Peyer's patch (tissue), 4 donors: Measurements from ENCODE around the gene F12. TPM values are rescaled to one million over a fixed set of nuclear protein-coding genes. Genes with fewer than 3 reads are reported as not detected.
A peak's percentile ranks its signal among the peaks of the same experiment; 100 is the strongest.

Experiments used
- DNase-seq, 3 donors: peaks; one replicate each; pipeline ENCODE4 v3.0.0-alpha.2; 2017 to 2019
- H3K27ac ChIP-seq, 4 donors: fragments of 200-600 bp; sonication (generic); one replicate each; pipeline ENCODE4 v1.5.1; 2016 to 2019
- H3K27me3 ChIP-seq, 2 donors: fragments of 200-600 bp; sonication (generic); one replicate each; pipeline ENCODE4 v1.5.1; 2019
- H3K36me3 ChIP-seq, 3 donors: fragments of 200-600 bp; sonication (generic); one replicate each; pipeline ENCODE4 v1.5.1; 2016 to 2019
- H3K4me1 ChIP-seq, 4 donors: fragments of 200-600 bp; sonication (generic); one replicate each; pipeline ENCODE4 v1.5.1; 2016 to 2019
- H3K4me3 ChIP-seq, 4 donors: fragments of 200-600 bp; sonication (generic); 1 replicate in 3 of 4; 2 replicates in 1 of 4; pipeline ENCODE4 v1.5.1; 2016 to 2019; ENCODE audit warnings: mild to moderate bottlenecking in 1 of 4
- H3K9me3 ChIP-seq, 4 donors: fragments of 200-600 bp; sonication (generic); one replicate each; pipeline ENCODE4 v1.5.1; 2016 to 2019; ENCODE audit warnings: mild to moderate bottlenecking in 1 of 4
- POLR2A ChIP-seq, 2 donors: fragments of 450-650 bp; IDR thresholded peaks; one replicate each; pipeline ENCODE4 v1.5.1; 2017; ENCODE audit warnings: antibody characterized with exemption in 2 of 2, mild to moderate bottlenecking in 2 of 2, moderate library complexity in 2 of 2
- total RNA-seq, 4 donors: library from RNA; depleted of rRNA; stranded (reverse); fragments of >200 nt; gene quantifications; one replicate each; pipeline ENCODE4 v1.1.0, GENCODE V29; 2016
- TF ChIP-seq, protein P1 (sequence below), 6 experiments: fragments of 450-650 bp in 4 of 6; fragments of 200-600 bp in 2 of 6; sonication (generic) in 1 of 6; IDR thresholded peaks; one replicate each; pipeline ENCODE4 v1.5.1; 2017 to 2019; ENCODE audit warnings: antibody characterized with exemption in 6 of 6, mild to moderate bottlenecking in 3 of 6, moderate library complexity in 1 of 6

The F12 gene
- total RNA-seq, 4 donors from 2014 or later = 1.7 to 22.2 (median 7.8) TPM

GRCh38 chr5:177447611-177448243, 38.4 kb upstream of the F12 start:
- H3K4me1 ChIP-seq = peaks cover 4 to 23% (median 18%) of the 10 kb centered on the region in 4 donors
- no peaks in the 10 kb centered on the region for H3K27me3 ChIP-seq
- no peaks in the 10 kb centered on the region for H3K9me3 ChIP-seq
- peak overlapping the region in 2 of 4 donors; percentile 54 to 83 for H3K27ac ChIP-seq
- peak in 1 of 3 donors; percentile 72 for DNase-seq
- no peak for TF ChIP-seq POLR2A (IDR thresholded peaks at IDR 0.05)
- TF ChIP-seq, protein P1, sequence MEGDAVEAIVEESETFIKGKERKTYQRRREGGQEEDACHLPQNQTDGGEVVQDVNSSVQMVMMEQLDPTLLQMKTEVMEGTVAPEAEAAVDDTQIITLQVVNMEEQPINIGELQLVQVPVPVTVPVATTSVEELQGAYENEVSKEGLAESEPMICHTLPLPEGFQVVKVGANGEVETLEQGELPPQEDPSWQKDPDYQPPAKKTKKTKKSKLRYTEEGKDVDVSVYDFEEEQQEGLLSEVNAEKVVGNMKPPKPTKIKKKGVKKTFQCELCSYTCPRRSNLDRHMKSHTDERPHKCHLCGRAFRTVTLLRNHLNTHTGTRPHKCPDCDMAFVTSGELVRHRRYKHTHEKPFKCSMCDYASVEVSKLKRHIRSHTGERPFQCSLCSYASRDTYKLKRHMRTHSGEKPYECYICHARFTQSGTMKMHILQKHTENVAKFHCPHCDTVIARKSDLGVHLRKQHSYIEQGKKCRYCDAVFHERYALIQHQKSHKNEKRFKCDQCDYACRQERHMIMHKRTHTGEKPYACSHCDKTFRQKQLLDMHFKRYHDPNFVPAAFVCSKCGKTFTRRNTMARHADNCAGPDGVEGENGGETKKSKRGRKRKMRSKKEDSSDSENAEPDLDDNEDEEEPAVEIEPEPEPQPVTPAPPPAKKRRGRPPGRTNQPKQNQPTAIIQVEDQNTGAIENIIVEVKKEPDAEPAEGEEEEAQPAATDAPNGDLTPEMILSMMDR (IDR thresholded peaks at IDR 0.05) = peak in 1 of 6 experiments; percentile 7
- H3K36me3 ChIP-seq = no peaks in the 10 kb centered on the region
- H3K4me3 ChIP-seq = peak overlapping the region in 3 of 4 donors; percentile 74 to 87 (median 77)

- DNase-seq = peak in 2 of 3 donors; percentile 66 to 77
- Histone ChIP-seq H3K36me3 (peaks cover 0 to 4% (median 0%) of the 10 kb centered on the region in 3 donors), H3K4me1 (peaks cover 4 to 23% (median 18%) of the 10 kb centered on the region in 4 donors), H3K9me3 (no peaks in the 10 kb centered on the region), H3K27ac (peak overlapping the region; percentile 40 to 83 (median 58)), H3K27me3 (no peaks in the 10 kb centered on the region), H3K4me3 (peak overlapping the region; percentile 48 to 87 (median 76))
- TF ChIP-seq, protein P1 (IDR thresholded peaks at IDR 0.05) = no peak
- no peak for TF ChIP-seq POLR2A (IDR thresholded peaks at IDR 0.05)
These were observed 37.8 kb upstream of the F12 start for GRCh38 chr5:177447066-177447610.

- peak; percentile 73 to 85 (median 75) for DNase-seq
- Histone ChIP-seq H3K27ac (peak within 1 kb of the TSS; percentile 40 to 83 (median 58)), H3K27me3 (no peaks in the 10 kb centered on the region), H3K4me3 (peak within 1 kb of the TSS; percentile 48 to 87 (median 76)), H3K9me3 (no peaks in the 10 kb centered on the region), H3K36me3 (peaks cover 0 to 11% (median 0%) of the 10 kb centered on the region in 3 donors), H3K4me1 (peaks cover 4 to 23% (median 18%) of the 10 kb centered on the region in 4 donors)
- TF ChIP-seq, protein P1 (IDR thresholded peaks at IDR 0.05) = peak in 4 of 6 experiments; percentile 7 to 40 (median 29)
- TF ChIP-seq POLR2A (IDR thresholded peaks at IDR 0.05) = no peak
These were observed 37.1 kb upstream of the F12 start, which contains the start of gene PRR7 for GRCh38 chr5:177446200-177447065. TSS of gene PRR7 (plus strand) at chr5:177446814. CDS start at chr5:177455068, 8,254 bp downstream.

DNA sequence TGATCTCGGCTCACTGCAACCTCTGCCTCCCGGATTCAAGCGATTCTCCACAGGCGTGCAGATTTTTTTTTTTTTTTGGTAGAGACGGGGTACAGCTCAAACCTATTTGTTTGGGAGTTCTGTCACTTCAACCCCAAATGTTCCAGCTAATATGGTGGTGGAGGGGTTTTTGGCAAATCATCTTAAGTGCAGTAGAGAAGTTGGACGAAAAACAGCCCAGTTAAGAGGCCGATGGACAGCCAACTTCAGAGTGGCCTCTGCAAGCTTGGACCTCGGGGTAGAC, 36.5 kb upstream of the F12 start:
- H3K9me3 ChIP-seq = no peaks in the 10 kb centered on the region
- peak overlapping the region; percentile 48 to 87 (median 76) for H3K4me3 ChIP-seq
- TF ChIP-seq, protein P1 (IDR thresholded peaks at IDR 0.05) = no peak
- no peak for TF ChIP-seq POLR2A (IDR thresholded peaks at IDR 0.05)
- H3K4me1 ChIP-seq = peaks cover 4 to 23% (median 18%) of the 10 kb centered on the region in 4 donors
- DNase-seq = no peak
- no peaks in the 10 kb centered on the region for H3K27me3 ChIP-seq
- peak overlapping the region; percentile 40 to 83 (median 58) for H3K27ac ChIP-seq
- peaks cover 0 to 17% (median 0%) of the 10 kb centered on the region in 3 donors for H3K36me3 ChIP-seq
